IMR-90 (cell line): ENCODE measurements around the gene TRIM42. TPM values are rescaled to one million over a fixed set of nuclear protein-coding genes. Genes with fewer than 3 reads are reported as not detected.

ENCODE experiments used
- ATAC-seq: fragments of 200-7000 bp; cut with Tn5 transposase; 2 replicates; pipeline ENCODE4 v1.9.1; 2020; ENCODE audit warnings: low read depth, mild to moderate bottlenecking, moderate library complexity
- BruUV-seq: library from RNA; stranded (reverse); fragments of 400-500 nt; replicated peaks from 2 replicates; lab custom pipeline; 2021; lab: Mats Ljungman, UMichigan
- CTCF ChIA-PET: fragments of 300-600 bp; formaldehyde crosslinking; extraction: SDS; loops from one replicate; lab custom pipeline; 2021; ENCODE audit warnings: antibody characterized with exemption; lab: Yijun Ruan, JAX
- POLR2A ChIA-PET: fragments of 300-600 bp; sonication (Branson Sonifier 250); formaldehyde crosslinking; loops from one replicate; lab custom pipeline; 2022; ENCODE audit warnings: antibody characterized with exemption; ENCODE audit not compliant: unreplicated experiment; lab: Charles Lee
- DNase-seq: peaks from one replicate; pipeline ENCODE4 v3.0.0; 2013
- H2AFZ ChIP-seq: replicated peaks from 2 replicates; pipeline ENCODE3; 2013; ENCODE audit warnings: low read length, mild to moderate bottlenecking; ENCODE audit not compliant: poor library complexity
- H2AK5ac ChIP-seq: 2 replicates; pipeline ENCODE4 v1.6.1; 2013; ENCODE audit warnings: low read depth, low read length, inconsistent platforms
- H2AK9ac ChIP-seq: replicated peaks from 2 replicates; pipeline ENCODE3; 2013; ENCODE audit warnings: mild to moderate bottlenecking, low read depth, low read length, moderate library complexity; ENCODE audit not compliant: poor library complexity
- H2BK120ac ChIP-seq: 2 replicates; pipeline ENCODE4 v1.6.1; 2013; ENCODE audit warnings: low read depth, low read length, inconsistent platforms
- H2BK15ac ChIP-seq: 3 replicates; pipeline ENCODE4 v1.6.1; 2013; ENCODE audit warnings: low read depth, low read length, inconsistent platforms
- H2BK20ac ChIP-seq: 2 replicates; pipeline ENCODE4 v1.6.1; 2013; ENCODE audit warnings: low read depth, mild to moderate bottlenecking, inconsistent platforms, low read length, moderate library complexity
- H2BK5ac ChIP-seq: 2 replicates; pipeline ENCODE4 v1.6.1; 2013; ENCODE audit warnings: mild to moderate bottlenecking, low read depth, low read length, inconsistent platforms; ENCODE audit not compliant: poor library complexity, severe bottlenecking
- H3K14ac ChIP-seq: replicated peaks from 2 replicates; pipeline ENCODE4 v1.6.1; 2013; ENCODE audit warnings: low read depth, low read length, inconsistent platforms
- H3K18ac ChIP-seq: 2 replicates; pipeline ENCODE4 v1.6.1; 2013; ENCODE audit warnings: low read depth, low read length, control low read depth
- H3K23ac ChIP-seq: 2 replicates; pipeline ENCODE4 v1.6.1; 2013; ENCODE audit warnings: low read depth, low read length, inconsistent platforms
- H3K27ac ChIP-seq: 2 replicates; pipeline ENCODE4 v1.5.1; 2013; ENCODE audit warnings: mild to moderate bottlenecking, control low read depth, low read length; ENCODE audit not compliant: insufficient read depth
- H3K27me3 ChIP-seq: 2 replicates; pipeline ENCODE4 v1.6.1; 2013; ENCODE audit warnings: low read length; ENCODE audit not compliant: control insufficient read depth, insufficient read depth
- H3K36me3 ChIP-seq: 2 replicates; pipeline ENCODE4 v1.6.1; 2013; ENCODE audit warnings: low read length, mixed read lengths; ENCODE audit not compliant: control insufficient read depth, insufficient read depth
- H3K4ac ChIP-seq: 2 replicates; pipeline ENCODE4 v1.6.1; 2013; ENCODE audit warnings: low read depth, low read length, inconsistent platforms
- H3K4me1 ChIP-seq: 2 replicates; pipeline ENCODE4 v1.6.1; 2013; ENCODE audit warnings: low read length, mixed read lengths; ENCODE audit not compliant: control insufficient read depth, insufficient read depth
- H3K4me2 ChIP-seq: 2 replicates; pipeline ENCODE4 v1.6.1; 2013; ENCODE audit warnings: low read depth, mild to moderate bottlenecking, control low read depth, low read length, moderate library complexity
- H3K4me3 ChIP-seq: 2 replicates; pipeline ENCODE4 v1.5.1; 2013; ENCODE audit warnings: low read depth, mild to moderate bottlenecking, control low read depth, low read length, moderate library complexity; ENCODE audit not compliant: insufficient read depth
- H3K56ac ChIP-seq: 2 replicates; pipeline ENCODE4 v1.6.1; 2013; ENCODE audit warnings: low read length, inconsistent platforms; ENCODE audit not compliant: insufficient read depth; ENCODE audit errors: extremely low read depth
- H3K79me1 ChIP-seq, 2 experiments: 2 replicates each; pipeline ENCODE4 v1.6.1; 2013; ENCODE audit warnings: low read length in 2 of 2, inconsistent platforms in 1 of 2, low read depth in 1 of 2
- H3K9ac ChIP-seq: 2 replicates; pipeline ENCODE4 v1.6.1; 2013; ENCODE audit warnings: low read depth, low read length, control low read depth
- H3K9me1 ChIP-seq: 2 replicates; pipeline ENCODE4 v1.6.1; 2013; ENCODE audit warnings: low read length, inconsistent platforms; ENCODE audit not compliant: insufficient read depth
- H3K9me3 ChIP-seq: 2 replicates; pipeline ENCODE4 v1.6.1; 2013; ENCODE audit warnings: low read length; ENCODE audit not compliant: control insufficient read depth, insufficient read depth
- H4K20me1 ChIP-seq: 2 replicates; pipeline ENCODE4 v1.6.1; 2013; ENCODE audit warnings: low read length, inconsistent platforms; ENCODE audit not compliant: insufficient read depth
- H4K5ac ChIP-seq: 2 replicates; pipeline ENCODE4 v1.6.1; 2013; ENCODE audit warnings: mild to moderate bottlenecking, low read depth, low read length, control low read depth
- H4K8ac ChIP-seq, 2 experiments: 2 replicates each; pipeline ENCODE4 v1.6.1; 2013; ENCODE audit warnings: low read depth in 2 of 2, low read length in 2 of 2, control low read depth in 1 of 2, inconsistent platforms in 1 of 2
- H4K91ac ChIP-seq: 2 replicates; pipeline ENCODE4 v1.6.1; 2013; ENCODE audit warnings: low read depth, low read length, inconsistent platforms; ENCODE audit not compliant: insufficient read depth
- BHLHE40 ChIP-seq: fragments of 150-350 bp; IDR thresholded peaks from 2 replicates; pipeline ENCODE4 v1.6.1; 2016; ENCODE audit warnings: mild to moderate bottlenecking, low read depth, low read length
- CEBPB ChIP-seq: IDR thresholded peaks from 2 replicates; pipeline ENCODE4 v1.6.1; 2012; ENCODE audit warnings: low read depth, low read length, improper control_type of control experiment
- MXI1 ChIP-seq: IDR thresholded peaks from 2 replicates; pipeline ENCODE4 v1.6.1; 2012; ENCODE audit warnings: low read depth, mild to moderate bottlenecking, low read length, moderate library complexity, borderline replicate concordance
- RAD21 ChIP-seq: IDR thresholded peaks from 2 replicates; pipeline ENCODE4 v1.6.1; 2012; ENCODE audit warnings: low read length, improper control_type of control experiment
- SMC3 ChIP-seq: fragments of 150-350 bp; IDR thresholded peaks from 2 replicates; pipeline ENCODE4 v1.6.1; 2016; ENCODE audit warnings: low read depth, mild to moderate bottlenecking, antibody characterized with exemption, low read length, moderate library complexity
- WGBS, 2 experiments: methylation state at CpG; one replicate each; pipeline versions ENCODE4 v1.1.5 to v1.1.7; 2013; ENCODE audit warnings: missing lambda C conversion rate in 2 of 2; ENCODE audit not compliant: insufficient read length in 1 of 2; ENCODE audit errors: extremely low coverage in 2 of 2; 5-methylcytosine and 5-hydroxymethylcytosine counted together
- dilution Hi-C: fragments of 300-500 bp; cut with HindIII; formaldehyde crosslinking; loops from one replicate; pipeline ENCODE4 v1.14.3; 2018; ENCODE audit warnings: low sequenced_read_pairs; ENCODE audit not compliant: unreplicated experiment
- in situ Hi-C: fragments of 300-500 bp; cut with MboI; formaldehyde crosslinking; loops from 3 replicates; pipeline ENCODE4 v1.14.3; 2019; ENCODE audit warnings: low sequenced_read_pairs, inconsistent platforms, mixed read lengths
- intact Hi-C: fragments of 100-400 bp; cut with micrococcal nuclease; formaldehyde crosslinking; loops from 2 replicates; pipeline ENCODE4 v1.10.0; 2022
- polyA plus RNA-seq, 3 experiments: library from polyadenylated mRNA; depleted of rRNA; stranded (reverse); fragments of >200 nt; gene quantifications; 2 replicates each; pipeline ENCODE4 v1.2.3, GENCODE V29; 2012; ENCODE audit warnings: low replicate concordance in 1 of 3
- total RNA-seq: library from RNA; depleted of rRNA; stranded (reverse); fragments of >200 nt; gene quantifications from 2 replicates; pipeline ENCODE4 v1.2.3, GENCODE V29; 2012
- TF ChIP-seq, protein P1 (sequence below): conservative IDR thresholded peaks from 2 replicates; pipeline ENCODE4 v1.5.1; 2012; ENCODE audit warnings: mild to moderate bottlenecking, low read depth, low read length, improper control_type of control experiment

Gene TRIM42
- total and polyA plus RNA-seq, 2 of the 4 experiments (the other 2 are of a cell fraction), result not detected

DNA sequence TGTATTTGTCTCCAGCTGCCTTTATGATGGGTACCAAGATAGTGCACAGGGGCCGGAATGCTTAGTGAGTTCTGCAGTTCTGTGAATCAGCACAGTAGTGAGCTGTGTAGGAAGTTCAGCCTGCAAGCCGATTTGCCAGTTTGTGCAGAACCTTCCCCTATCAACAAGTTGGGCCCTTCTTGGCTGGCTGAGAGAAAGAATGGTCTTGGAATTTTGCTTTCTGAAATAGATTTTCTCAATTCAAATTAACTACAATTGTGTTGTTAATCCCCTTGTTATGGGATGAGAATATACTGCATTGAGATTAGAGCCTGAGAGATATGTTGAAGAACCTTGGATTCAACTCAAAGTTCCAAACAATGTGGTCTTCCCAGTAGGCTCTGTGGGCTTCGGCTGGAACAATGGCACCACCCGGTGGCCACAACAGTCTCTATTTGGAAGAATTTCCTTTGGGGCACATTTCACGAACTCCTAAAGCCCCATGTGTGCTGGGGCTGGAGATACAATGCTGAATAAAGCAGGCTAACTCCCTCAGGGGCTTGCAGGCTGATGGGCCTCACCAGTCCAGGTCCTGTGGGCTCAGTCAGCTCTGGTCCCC, 59.1 kb downstream of the TRIM42 start:
- no peak overlapping the region for H2BK5ac ChIP-seq
- H2AFZ ChIP-seq, result no peak overlapping the region
- no peak overlapping the region for H3K56ac ChIP-seq
- no peak overlapping the region for H2AK5ac ChIP-seq
- intact Hi-C loops (no loop called here), in situ Hi-C loops (no loop called here), dilution Hi-C loops (no loop called here)
- no peaks in the 10 kb centered on the region for H3K4me1 ChIP-seq
- H3K79me1 ChIP-seq, result no peaks in the 10 kb centered on the region
- no peak overlapping the region for H3K9ac ChIP-seq
- H3K4ac ChIP-seq, result no peak overlapping the region
- no peak overlapping the region for H4K91ac ChIP-seq
- DNase-seq, result no peak
- H3K14ac ChIP-seq, result no peak overlapping the region
- H3K9me1 ChIP-seq, result no peaks in the 10 kb centered on the region
- H4K20me1 ChIP-seq, result no peaks in the 10 kb centered on the region
- no peak overlapping the region for H3K4me2 ChIP-seq
- WGBS, 2 experiments, result no CpG with 5 or more reads among the region's 5 CpGs
- ChIA-PET POLR2A (no interaction called here), CTCF (no interaction called here)
- TF ChIP-seq SMC3, result peak; percentile 30; the same call in 1 of the 2 replicates
- no peak for TF ChIP-seq MXI1
- TF ChIP-seq, protein P1, sequence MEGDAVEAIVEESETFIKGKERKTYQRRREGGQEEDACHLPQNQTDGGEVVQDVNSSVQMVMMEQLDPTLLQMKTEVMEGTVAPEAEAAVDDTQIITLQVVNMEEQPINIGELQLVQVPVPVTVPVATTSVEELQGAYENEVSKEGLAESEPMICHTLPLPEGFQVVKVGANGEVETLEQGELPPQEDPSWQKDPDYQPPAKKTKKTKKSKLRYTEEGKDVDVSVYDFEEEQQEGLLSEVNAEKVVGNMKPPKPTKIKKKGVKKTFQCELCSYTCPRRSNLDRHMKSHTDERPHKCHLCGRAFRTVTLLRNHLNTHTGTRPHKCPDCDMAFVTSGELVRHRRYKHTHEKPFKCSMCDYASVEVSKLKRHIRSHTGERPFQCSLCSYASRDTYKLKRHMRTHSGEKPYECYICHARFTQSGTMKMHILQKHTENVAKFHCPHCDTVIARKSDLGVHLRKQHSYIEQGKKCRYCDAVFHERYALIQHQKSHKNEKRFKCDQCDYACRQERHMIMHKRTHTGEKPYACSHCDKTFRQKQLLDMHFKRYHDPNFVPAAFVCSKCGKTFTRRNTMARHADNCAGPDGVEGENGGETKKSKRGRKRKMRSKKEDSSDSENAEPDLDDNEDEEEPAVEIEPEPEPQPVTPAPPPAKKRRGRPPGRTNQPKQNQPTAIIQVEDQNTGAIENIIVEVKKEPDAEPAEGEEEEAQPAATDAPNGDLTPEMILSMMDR, result peak; percentile 35
- TF ChIP-seq BHLHE40, result no peak
- TF ChIP-seq CEBPB, result no peak
- peak; percentile 60 for TF ChIP-seq RAD21
- ATAC-seq, result no peak
- H3K36me3 ChIP-seq, result no peaks in the 10 kb centered on the region
- no peaks in the 10 kb centered on the region; the same call in 1 of the 2 replicates for H3K9me3 ChIP-seq
- no peaks in the 10 kb centered on the region for H3K27me3 ChIP-seq
- H3K23ac ChIP-seq, result no peak overlapping the region
- H2BK20ac ChIP-seq, result no peak overlapping the region
- no peak overlapping the region for H4K8ac ChIP-seq
- no peak overlapping the region for H2BK120ac ChIP-seq
- H4K5ac ChIP-seq, result no peak overlapping the region
- no peak overlapping the region for H3K4me3 ChIP-seq
- no peak overlapping the region for H3K27ac ChIP-seq
- no peak overlapping the region for H2AK9ac ChIP-seq
- BruUV-seq, result no TSS peak
- no peak overlapping the region for H2BK15ac ChIP-seq
- no peak overlapping the region for H3K18ac ChIP-seq
